ENCODE data around the gene VAV2. TPM values are rescaled to one million over a fixed set of nuclear protein-coding genes. Genes with fewer than 3 reads are reported as not detected.

The VAV2 gene
- total RNA-seq, 1 experiment from 2014 or later = 25.0 TPM

DNA sequence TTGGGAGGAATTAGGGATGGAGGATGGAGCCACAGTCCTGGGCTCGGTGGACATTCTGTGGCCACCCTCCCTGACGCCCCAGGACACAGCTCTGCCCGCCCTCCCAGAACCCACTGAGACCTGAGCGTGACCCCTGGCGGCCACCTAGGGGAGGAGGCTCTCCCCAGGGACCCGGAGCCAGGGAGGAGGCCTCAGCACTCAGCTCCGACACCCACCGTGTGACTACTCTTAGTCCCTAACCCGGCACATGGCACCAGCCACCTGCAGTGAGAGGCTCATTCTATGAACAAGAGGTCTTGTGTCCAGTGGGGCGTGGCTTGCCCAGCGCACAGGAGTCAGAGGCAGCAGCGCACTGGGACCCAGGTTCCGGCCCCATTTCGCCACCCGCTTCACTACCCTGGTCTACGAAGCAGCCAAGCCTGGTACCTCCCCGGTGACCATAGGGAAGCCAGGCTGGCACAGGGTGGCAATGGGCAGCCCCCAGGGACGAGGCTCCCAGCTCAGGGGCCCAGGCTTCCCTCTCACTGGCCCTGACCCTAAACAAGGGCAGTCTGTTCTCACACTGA, 264.2 kb downstream of the VAV2 start:
- H3K36me3 ChIP-seq = no peaks in the 10 kb centered on the region
- no peaks in the 10 kb centered on the region for H3K4me1 ChIP-seq (replicated peaks)
- H3K4me3 ChIP-seq = no peak overlapping the region
- peak in 1 of 2 experiments; percentile 33 for DNase-seq (ENCODE audit: low read depth in 1 of 2, low spot score in 2 of 2)
- H3K9me3 ChIP-seq (replicated peaks) = no peaks in the 10 kb centered on the region
- H3K27me3 ChIP-seq (replicated peaks) = peaks cover 16% of the 10 kb centered on the region; the same call in 1 of the 2 replicates
- no peak overlapping the region for H3K27ac ChIP-seq

DNA sequence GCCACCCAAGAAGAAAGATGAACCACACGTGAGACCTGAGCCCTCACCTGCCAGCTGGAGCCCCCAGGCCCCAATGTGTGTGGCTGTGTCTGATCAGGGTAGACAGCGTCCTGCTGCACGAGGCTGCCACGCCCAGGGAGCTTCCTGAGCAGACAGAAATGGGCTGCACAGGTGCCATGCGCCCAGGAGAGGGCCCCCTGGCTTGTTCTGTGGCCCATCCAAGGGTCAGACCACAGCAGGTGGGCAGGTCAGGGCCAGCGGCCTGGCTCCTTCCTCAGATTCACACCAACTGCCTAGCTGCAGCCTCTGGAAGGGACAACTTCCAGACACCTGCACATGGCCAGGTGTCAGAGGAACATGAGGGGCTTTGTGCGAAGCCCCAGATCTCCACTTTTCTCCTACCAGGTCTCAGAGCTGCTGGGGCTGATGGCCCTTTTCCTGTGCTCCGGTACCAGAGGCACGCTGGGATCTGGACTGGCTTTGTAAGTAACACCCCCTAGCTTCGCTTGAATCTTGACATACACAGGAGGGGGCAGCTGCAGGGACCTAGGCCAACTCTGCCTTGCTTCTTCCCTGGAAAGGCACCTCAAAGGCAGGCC, 264.7 kb downstream of the VAV2 start:
- no peak overlapping the region for H3K27ac ChIP-seq
- no peak overlapping the region for H3K4me3 ChIP-seq
- H3K27me3 ChIP-seq (replicated peaks) = peaks cover 16% of the 10 kb centered on the region; the same call in 1 of the 2 replicates
- peak in 1 of 2 experiments; percentile 40 for DNase-seq (ENCODE audit: low read depth in 1 of 2, low spot score in 2 of 2)
- H3K36me3 ChIP-seq = no peaks in the 10 kb centered on the region
- no peaks in the 10 kb centered on the region for H3K4me1 ChIP-seq (replicated peaks)
- H3K9me3 ChIP-seq (replicated peaks) = no peaks in the 10 kb centered on the region

DNA sequence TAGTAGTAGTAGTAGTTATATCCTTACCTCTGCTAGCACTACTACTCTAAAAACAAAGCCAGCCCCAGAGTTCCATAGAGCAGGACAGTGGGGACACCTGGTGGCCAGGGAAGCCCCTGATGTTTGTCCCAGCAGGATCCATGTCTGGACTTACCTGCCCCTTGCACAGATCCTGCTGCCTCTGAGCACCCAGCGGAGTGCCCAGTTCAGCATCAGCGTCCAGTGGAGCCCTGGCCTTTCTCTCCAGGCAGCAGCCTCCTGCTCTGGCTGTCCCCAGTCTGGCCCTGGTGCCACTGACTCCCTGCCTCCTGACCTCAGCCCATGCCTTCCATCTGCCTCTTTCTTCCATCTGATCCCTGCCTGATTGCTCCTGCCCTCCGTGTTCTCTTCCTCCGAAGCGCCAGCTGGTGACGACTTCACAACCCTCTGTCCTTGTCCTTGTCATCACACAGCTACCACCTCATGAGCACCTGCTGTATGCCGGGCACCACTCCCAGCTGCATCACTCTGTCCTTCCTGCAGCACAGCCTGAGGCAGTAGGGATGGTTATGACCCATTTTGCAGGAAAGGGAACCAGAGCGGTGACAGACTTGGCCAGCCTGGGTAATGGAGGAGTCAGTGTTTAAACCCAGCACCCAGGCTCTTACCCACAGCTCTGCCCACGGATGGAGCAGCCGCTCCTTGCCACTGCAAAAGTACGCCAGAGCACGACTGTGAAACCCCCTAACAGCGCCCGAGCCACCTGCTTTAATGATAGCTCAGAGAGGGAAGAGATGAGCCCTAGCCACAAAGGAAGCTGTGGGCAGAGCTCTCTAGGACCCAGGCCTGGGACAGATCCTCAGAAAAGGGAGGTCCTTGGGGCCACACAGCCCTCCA, 265.5 kb downstream of the VAV2 start:
- Histone ChIP-seq H3K9me3 (replicated peaks) (no peaks in the 10 kb centered on the region), H3K4me3 (no peak overlapping the region), H3K36me3 (no peaks in the 10 kb centered on the region), H3K27ac (no peak overlapping the region), H3K27me3 (replicated peaks) (peaks cover 16% of the 10 kb centered on the region; the same call in 1 of the 2 replicates), H3K4me1 (replicated peaks) (no peaks in the 10 kb centered on the region)
- DNase-seq (ENCODE audit: low read depth in 1 of 2, low spot score in 2 of 2) = peak; percentile 51 to 61

DNA sequence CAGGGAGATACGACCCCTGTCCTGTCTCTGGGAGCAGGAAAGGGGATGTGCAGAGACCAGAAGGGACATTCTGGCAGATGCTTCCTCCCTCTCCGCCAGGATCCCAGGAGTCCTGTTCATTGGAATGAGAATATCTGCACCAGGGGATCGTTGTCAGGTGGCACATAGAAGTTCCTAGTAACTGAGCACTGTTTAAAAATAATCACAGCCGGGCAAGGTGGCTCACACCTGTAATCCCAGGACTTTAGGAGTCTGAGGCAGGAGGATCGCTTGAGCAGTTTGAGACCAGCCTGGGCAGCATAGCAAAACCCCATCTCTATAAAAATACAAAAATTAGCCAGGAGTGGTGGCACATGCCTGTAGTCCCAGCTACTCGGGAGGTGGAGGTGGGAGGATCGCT, 266.2 kb downstream of the VAV2 start:
- Histone ChIP-seq H3K4me1 (replicated peaks) (no peaks in the 10 kb centered on the region), H3K27me3 (replicated peaks) (peaks cover 16% of the 10 kb centered on the region; the same call in 1 of the 2 replicates), H3K27ac (no peak overlapping the region)

DNA sequence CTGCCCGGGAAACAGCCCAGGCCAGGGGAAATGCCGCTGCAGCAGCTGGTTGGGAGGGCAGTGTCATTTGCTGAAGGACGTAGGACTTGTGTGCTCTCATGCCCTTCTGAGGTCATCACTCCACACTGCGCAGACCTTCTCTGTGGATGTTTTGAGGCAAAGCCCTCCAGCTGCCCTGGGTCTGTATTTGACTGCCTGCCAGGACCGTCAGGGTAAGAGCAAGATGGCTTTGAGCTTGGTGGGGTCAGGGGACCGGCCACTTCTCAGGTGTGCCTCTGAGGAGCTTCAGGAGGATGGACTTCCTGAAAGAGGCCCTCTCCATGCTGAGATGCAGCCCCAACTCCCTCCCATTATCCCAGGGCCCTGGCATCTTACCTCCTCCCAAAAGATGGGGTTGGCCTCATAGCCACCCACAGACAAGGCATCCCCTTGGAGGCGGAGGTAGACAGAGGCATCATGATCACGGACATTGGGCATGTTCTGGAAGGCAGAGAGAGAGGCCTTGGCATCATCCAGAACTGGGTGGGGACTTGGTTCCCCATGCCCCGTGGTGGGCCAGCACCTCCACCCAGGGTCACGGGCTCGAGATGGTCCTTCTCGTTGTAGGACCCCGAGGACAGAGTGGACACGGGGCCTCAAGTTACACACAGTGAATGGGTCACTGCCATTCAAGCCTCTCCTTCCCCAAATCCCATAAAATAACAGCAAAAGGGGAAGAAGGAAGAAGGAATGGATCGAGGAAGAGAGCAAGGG, 273.4 kb downstream of the VAV2 start:
- Histone ChIP-seq H3K4me1 (replicated peaks) (peaks cover 35% of the 10 kb centered on the region), H3K4me3 (no peak overlapping the region), H3K27ac (no peak overlapping the region), H3K36me3 (peaks cover 4% of the 10 kb centered on the region), H3K27me3 (replicated peaks) (peaks cover 1% of the 10 kb centered on the region; the same call in 1 of the 2 replicates), H3K9me3 (replicated peaks) (peaks cover 3% of the 10 kb centered on the region; the same call in 1 of the 2 replicates)
- DNase-seq (ENCODE audit: low read depth in 1 of 2, low spot score in 2 of 2) = no peak

More for the DNA sequence above, 266.2 kb downstream of the VAV2 start:
- no peaks in the 10 kb centered on the region for H3K36me3 ChIP-seq
- no peaks in the 10 kb centered on the region for H3K9me3 ChIP-seq (replicated peaks)
- peak in 1 of 2 experiments; percentile 18 for DNase-seq (ENCODE audit: low read depth in 1 of 2, low spot score in 2 of 2)
- no peak overlapping the region for H3K4me3 ChIP-seq

DNA sequence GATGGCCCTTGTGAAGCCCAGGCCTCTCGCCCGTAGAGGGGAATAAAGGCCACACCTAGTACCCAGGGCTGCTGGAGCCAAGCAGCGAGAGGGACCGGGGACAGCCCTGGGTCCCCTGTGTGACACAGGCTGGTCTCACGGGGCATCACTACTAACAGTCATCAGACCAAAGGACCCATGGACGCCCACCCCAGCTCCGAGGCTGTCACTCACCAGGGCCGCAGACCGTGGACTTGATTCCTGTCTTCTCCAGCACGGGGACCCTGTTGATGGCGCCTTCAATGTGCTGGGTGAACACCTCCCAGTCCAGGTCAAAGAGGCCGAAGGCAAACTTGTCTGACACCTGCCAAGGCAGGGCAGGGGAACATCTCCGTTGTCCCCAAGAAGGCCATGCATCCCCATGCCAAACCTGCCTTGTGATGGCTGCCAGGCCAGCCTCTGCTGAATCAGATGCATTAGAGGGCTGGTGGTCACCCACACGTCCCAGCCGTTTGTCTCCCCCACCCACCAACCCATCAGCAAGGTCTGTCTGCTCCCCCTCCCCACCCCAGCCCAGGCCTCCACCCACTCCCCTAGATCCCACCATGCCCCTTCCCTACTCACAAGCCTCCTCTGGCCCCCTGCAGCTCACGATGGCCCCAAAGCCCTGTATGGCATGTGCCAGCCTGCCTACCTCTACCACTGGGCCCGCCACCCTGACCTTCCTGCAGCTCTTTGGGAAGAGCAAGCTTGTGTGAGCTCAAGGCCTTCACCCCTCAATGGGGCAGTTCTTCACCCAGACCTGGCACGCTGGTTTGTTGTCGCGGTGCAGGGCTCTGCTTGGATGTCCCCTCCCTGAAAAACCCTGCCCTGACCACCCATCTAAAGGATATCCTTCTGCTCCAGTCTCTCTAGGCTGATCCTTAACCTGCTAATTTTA, 274.8 kb downstream of the VAV2 start:
- no peaks in the 10 kb centered on the region for H3K27me3 ChIP-seq (replicated peaks)
- DNase-seq (ENCODE audit: low read depth in 1 of 2, low spot score in 2 of 2) = no peak
- H3K4me3 ChIP-seq = no peak overlapping the region
- H3K4me1 ChIP-seq (replicated peaks) = peaks cover 48% of the 10 kb centered on the region
- peaks cover 14% of the 10 kb centered on the region for H3K36me3 ChIP-seq
- H3K9me3 ChIP-seq (replicated peaks) = peaks cover 3% of the 10 kb centered on the region; the same call in 1 of the 2 replicates
- peak overlapping the region; percentile 98; the same call in 1 of the 2 replicates for H3K27ac ChIP-seq

DNA sequence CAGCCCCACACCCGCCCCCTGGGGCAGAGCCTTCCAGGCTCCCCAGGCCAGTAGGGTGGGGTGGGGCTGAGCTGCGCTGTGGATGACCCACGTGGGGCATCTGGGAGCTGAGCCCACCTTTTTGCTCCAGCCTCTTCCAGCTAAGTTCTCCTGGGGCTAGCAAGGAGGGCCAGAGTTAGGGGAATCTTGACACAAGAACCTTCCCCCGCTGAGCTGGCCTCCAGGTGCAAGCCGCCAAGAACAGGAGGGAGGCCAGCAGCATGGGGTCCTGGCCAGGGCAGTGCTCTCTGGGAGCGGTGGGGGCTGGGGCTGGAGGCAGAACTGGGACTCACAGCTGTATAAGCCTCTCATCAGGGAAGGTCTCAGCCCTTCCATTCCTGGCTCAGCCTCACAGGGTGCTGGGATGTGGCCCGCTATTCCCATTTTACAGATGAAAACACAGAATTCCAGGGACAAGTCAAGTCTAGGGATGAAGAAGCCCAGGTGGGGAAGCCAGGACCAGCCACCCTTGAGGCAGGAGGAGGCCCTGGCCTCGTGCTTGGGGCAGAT, 275.5 kb downstream of the VAV2 start:
- peaks cover 56% of the 10 kb centered on the region for H3K4me1 ChIP-seq (replicated peaks)
- H3K9me3 ChIP-seq (replicated peaks) = peaks cover 3% of the 10 kb centered on the region; the same call in 1 of the 2 replicates
- no peak overlapping the region for H3K4me3 ChIP-seq
- no peaks in the 10 kb centered on the region for H3K27me3 ChIP-seq (replicated peaks)
- peak overlapping the region; percentile 98 for H3K27ac ChIP-seq
- H3K36me3 ChIP-seq = peaks cover 18% of the 10 kb centered on the region
- DNase-seq (ENCODE audit: low read depth in 1 of 2, low spot score in 2 of 2) = no peak

DNA sequence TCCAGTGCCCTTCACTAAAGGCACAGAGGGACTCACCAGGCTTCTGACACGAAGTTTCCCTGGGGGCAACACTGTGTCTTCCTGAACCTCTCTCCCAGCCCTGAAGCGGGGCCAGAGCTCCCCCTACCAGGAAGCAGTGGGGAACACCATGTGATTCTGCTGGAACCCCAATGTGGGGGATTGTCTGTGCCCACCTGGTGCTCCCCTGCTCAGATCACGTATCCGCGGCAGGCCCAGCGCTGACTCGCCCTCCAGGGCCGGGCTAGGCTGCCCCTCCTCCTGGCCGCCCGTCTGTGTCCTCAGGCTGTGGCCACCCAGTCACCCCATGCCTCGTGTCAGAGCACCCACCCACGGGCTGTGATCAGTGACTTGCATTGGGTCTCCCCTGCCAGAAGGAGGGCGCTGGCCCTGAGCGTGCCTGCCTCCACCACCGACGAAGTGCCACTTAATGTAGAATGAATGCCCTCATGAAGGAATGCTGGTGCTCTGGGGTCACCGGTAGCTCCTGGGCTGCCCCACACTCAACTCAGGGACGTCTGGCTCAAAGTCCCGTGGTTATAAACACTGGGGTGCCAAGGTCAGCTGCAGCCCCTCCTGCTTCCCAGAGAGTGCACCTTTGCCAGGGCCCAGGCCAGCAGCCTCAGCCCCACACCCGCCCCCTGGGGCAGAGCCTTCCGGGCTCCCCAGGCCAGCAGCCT, 276.1 kb downstream of the VAV2 start:
- peaks cover 3% of the 10 kb centered on the region; the same call in 1 of the 2 replicates for H3K9me3 ChIP-seq (replicated peaks)
- DNase-seq (ENCODE audit: low read depth in 1 of 2, low spot score in 2 of 2) = peak; percentile 82 to 89
- peak overlapping the region; percentile 98 for H3K27ac ChIP-seq
- H3K27me3 ChIP-seq (replicated peaks) = no peaks in the 10 kb centered on the region
- H3K4me1 ChIP-seq (replicated peaks) = peaks cover 62% of the 10 kb centered on the region
- peaks cover 23% of the 10 kb centered on the region for H3K36me3 ChIP-seq
- peak overlapping the region; percentile 36 for H3K4me3 ChIP-seq

DNA sequence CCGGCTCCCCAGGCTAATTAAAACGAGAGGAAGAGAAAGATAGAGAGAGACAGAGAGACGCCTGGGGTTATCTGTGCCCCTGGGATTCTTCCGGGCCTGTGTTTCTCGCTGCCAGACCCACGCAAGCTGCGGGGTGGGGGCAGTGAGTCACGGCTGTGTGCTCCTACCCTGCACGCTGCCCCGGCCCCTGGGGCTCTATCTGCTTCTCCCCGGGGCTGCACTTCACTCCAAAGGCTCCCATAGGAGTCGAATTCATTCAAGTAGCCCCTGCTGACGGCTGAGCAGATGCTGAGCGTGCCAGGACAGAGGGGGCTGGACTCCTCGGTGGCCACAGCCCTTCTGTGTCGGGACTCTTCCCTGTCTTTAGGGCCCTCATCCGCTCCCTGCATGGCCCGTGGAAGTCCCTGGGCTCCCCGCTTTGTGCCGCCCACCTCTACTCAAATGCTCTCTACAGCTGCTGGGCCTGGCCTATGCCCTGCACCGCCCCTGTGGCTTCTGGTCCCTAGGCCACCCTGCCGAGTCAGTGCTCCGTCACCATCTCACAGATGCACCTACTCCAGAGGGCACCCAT, 276.7 kb downstream of the VAV2 start:
- peak; percentile 92 to 96 for DNase-seq (ENCODE audit: low read depth in 1 of 2, low spot score in 2 of 2)
- Histone ChIP-seq H3K27me3 (replicated peaks) (no peaks in the 10 kb centered on the region), H3K9me3 (replicated peaks) (peaks cover under 1% of the 10 kb centered on the region; the same call in 1 of the 2 replicates), H3K4me3 (peak overlapping the region; percentile 36), H3K36me3 (peaks cover 29% of the 10 kb centered on the region), H3K4me1 (replicated peaks) (peaks cover 68% of the 10 kb centered on the region), H3K27ac (peak overlapping the region; percentile 98)

DNA sequence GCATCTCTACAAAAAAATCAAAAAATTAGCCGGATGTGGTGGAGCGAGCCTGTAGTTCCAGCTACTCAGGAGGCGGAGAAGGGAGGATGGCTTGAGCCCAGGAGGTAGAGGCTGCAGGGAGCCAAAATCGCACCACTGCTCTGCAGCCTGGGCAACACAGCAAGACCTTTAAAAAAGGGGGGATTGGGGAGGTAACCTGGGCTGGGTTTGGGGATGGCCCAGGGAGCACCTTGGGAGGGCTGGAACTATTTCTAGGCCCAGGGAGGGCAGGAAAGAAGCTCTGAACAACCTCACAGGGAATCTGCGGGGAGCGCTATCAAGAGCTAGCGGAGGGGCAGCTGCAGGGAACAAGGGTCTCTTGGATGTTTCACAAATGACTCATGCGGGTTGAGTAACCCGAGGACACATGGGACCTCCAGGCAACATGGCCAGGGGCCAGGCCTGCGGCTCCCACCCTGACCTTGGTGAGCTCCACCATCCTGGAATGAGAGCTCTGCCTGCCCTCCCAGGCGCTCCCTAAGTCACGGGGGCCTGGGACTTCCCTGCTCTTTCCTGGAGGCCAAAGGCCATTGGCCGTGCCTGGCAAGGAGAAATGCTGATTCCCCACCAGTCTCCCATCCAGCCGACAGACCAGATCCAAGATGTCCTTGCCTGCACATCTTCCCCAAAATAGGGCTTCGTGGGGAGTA, 277.4 kb downstream of the VAV2 start:
- Histone ChIP-seq H3K4me1 (replicated peaks) (peaks cover 72% of the 10 kb centered on the region), H3K9me3 (replicated peaks) (no peaks in the 10 kb centered on the region), H3K27me3 (replicated peaks) (no peaks in the 10 kb centered on the region), H3K27ac (peak overlapping the region; percentile 98), H3K36me3 (peaks cover 36% of the 10 kb centered on the region), H3K4me3 (peak overlapping the region; percentile 36)
- DNase-seq (ENCODE audit: low read depth in 1 of 2, low spot score in 2 of 2) = peak; percentile 96

DNA sequence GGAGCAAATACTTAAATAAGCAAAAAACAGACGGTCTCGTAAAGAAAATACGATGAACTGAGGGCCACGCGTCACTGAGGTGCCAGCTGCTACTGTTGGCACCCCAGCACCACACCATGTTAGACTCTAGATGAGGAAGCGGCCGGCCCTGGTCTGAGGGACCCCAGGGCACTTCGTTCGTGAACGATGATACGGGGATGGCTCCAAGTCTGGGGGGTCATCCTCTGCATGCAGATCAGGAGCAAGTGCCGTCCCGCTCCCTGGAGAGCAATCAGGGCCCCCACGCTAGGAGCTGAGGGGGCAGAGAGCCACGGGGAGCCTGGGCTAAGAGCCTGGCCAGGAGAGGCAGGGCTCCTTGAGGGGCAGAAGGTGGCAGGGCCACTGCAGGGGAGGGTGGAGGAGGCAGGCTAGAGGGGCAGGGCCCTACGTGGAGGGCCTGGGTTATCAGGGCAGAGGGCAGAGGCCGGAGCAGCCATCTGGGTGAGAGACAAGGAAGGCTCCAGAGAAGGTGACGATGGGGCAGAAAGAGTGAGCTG, 278.1 kb downstream of the VAV2 start:
- Histone ChIP-seq H3K36me3 (peaks cover 38% of the 10 kb centered on the region), H3K27ac (peak overlapping the region; percentile 98), H3K4me1 (replicated peaks) (peaks cover 72% of the 10 kb centered on the region)

More for the DNA sequence above, 278.1 kb downstream of the VAV2 start:
- no peak for DNase-seq (ENCODE audit: low read depth in 1 of 2, low spot score in 2 of 2)
- Histone ChIP-seq H3K9me3 (replicated peaks) (no peaks in the 10 kb centered on the region), H3K27me3 (replicated peaks) (no peaks in the 10 kb centered on the region), H3K4me3 (no peak overlapping the region)
